Epithelial cell of esophagus (primary cell): ENCODE measurements around the gene TMEM17.

Experiments used
- DNase-seq: peaks from one replicate; pipeline ENCODE4 v3.0.0; 2010; ENCODE audit warnings: low read depth
- H3K4me3 ChIP-seq: 2 replicates; pipeline ENCODE4 v1.5.1; 2011; ENCODE audit warnings: mild to moderate bottlenecking, low read length, control low read depth
- CTCF ChIP-seq: IDR thresholded peaks from 2 replicates; pipeline ENCODE4 v1.5.1; 2011; ENCODE audit warnings: low read depth, mild to moderate bottlenecking, low read length, control low read depth, inconsistent platforms; ENCODE audit not compliant: insufficient read depth; ENCODE audit errors: missing control alignments

The TMEM17 gene

GRCh38 chr2:62458206-62458641 is 47.8 kb downstream of the TMEM17 start:
- no peak for TF ChIP-seq CTCF
- DNase-seq: peak; percentile 66
- no peak overlapping the region for H3K4me3 ChIP-seq

DNA sequence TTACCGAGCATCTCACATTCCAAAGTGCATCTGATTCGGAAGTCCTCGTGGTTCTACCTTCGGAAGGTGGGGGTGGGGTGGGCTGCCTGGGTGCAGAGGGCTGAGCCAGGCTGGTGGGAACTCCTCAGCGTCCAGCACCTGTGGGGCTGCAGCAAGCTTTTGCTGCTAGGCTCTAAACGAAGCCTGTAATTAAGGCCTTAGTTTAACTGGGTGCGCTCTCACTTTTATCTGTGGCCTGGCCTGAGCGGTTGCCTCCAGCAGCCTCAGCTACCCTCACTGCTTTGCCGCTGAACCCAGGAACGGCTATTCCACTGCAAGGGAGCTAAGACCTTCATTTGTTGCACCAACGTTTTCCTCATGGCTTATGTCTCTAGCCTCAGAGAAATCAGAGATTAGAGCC is 48.4 kb downstream of the TMEM17 start:
- TF ChIP-seq CTCF: no peak
- no peak for DNase-seq
- no peak overlapping the region for H3K4me3 ChIP-seq

GRCh38 chr2:62456721-62457539 is 49.1 kb downstream of the TMEM17 start:
- peak overlapping the region; percentile 46 for H3K4me3 ChIP-seq
- TF ChIP-seq CTCF: peak; percentile 65

GRCh38 chr2:62455957-62456692 is 49.9 kb downstream of the TMEM17 start:
- no peak for TF ChIP-seq CTCF
- no peak overlapping the region for H3K4me3 ChIP-seq
- no peak for DNase-seq

More at GRCh38 chr2:62456721-62457539, 49.1 kb downstream of the TMEM17 start:
- peak; percentile 83 for DNase-seq

- no peak for DNase-seq
- no peak for TF ChIP-seq CTCF
- H3K4me3 ChIP-seq: no peak overlapping the region
Observed at GRCh38 chr2:62453955-62454354, 52.0 kb downstream of the TMEM17 start.

DNA sequence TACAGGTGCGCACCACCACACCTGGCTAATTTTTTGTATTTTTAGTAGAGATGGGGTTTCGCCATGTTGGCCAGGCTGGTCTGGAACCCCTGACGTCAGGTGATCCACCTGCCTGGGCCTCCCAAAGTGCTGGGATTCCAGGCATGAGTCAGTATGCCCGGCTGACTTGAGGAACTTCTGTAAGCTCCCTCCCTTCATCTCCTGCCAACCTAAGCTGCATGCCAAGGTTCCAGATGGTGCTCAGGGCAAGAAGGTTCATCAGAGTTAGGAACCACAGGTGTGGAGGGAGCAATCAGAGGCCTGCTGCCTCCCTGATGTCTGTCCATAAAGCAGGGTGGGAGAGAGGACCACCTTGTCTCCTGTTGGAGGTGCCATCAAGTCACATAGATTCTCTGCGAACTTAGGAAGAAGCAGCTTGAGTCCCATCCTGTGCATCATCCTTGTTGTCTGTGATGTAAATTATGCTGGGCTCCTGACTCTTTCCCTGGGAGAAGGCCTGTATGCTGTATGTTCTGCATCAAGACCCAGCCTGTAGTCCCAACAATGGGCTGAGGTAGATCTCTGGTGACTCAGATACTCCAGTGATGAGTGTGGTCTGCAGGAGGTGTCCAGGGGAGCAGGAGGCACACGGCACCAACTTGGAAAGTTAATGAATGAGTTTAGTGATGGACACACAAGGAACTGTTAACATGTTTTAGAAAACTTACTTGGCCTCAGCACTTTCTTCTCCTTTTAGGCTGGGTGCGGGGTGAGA is 53.1 kb downstream of the TMEM17 start:
- peak; percentile 77 for DNase-seq
- TF ChIP-seq CTCF: no peak
- no peak overlapping the region for H3K4me3 ChIP-seq
